ENCODE results near the gene SLC30A3.

DNA sequence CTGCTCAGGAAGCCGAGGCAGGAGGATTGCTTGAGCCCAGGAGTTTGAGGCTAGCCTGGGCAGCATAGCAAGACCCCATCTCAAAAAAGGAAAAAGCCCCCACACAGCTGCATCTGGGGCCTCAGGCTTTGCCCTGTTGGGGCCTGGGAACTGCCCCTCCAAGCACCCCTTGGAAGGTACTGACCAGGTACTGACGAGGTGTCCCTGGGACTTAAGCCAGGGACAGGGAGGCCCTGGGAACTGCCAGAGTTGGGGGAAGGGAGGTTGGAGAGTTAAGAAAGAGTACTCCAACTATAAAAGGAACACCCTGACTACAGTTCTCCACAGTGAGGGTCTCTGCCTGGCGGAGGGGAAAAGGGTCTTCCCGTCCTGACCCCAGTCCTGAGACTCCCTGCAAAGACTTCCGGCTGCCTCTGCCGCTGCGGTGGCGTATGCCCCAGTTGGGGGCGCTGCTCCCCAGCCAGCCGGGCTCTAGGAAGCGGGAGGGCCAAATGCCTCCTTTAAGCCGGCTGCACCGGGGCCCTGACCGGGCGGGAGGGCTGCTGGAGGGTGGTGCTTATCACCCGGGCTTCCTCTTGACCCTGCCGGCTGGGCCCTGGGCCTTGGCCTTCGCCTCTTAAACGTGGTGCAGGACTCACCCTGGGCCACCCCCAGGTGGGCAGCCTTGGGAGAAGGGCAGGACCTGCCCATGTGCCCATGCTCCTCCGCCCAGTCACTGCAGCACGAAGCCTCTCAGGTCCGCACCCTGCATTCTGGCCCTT, 12.8 kb downstream of the SLC30A3 start:
- TF ChIP-seq, protein P1, sequence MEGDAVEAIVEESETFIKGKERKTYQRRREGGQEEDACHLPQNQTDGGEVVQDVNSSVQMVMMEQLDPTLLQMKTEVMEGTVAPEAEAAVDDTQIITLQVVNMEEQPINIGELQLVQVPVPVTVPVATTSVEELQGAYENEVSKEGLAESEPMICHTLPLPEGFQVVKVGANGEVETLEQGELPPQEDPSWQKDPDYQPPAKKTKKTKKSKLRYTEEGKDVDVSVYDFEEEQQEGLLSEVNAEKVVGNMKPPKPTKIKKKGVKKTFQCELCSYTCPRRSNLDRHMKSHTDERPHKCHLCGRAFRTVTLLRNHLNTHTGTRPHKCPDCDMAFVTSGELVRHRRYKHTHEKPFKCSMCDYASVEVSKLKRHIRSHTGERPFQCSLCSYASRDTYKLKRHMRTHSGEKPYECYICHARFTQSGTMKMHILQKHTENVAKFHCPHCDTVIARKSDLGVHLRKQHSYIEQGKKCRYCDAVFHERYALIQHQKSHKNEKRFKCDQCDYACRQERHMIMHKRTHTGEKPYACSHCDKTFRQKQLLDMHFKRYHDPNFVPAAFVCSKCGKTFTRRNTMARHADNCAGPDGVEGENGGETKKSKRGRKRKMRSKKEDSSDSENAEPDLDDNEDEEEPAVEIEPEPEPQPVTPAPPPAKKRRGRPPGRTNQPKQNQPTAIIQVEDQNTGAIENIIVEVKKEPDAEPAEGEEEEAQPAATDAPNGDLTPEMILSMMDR (conservative IDR thresholded peaks at IDR 0.05): peak; percentile 72
- TF ChIP-seq EZH2 (IDR thresholded peaks at IDR 0.05; ENCODE audit: low read depth): no peak

Measured in PC-9 (cell line).